GM23338 (cell line): Measurements from ENCODE around the gene ACOT13. TPM values are rescaled to one million over a fixed set of nuclear protein-coding genes. Genes with fewer than 3 reads are reported as not detected.
"Not testable (repeated sequence)": the region's sequence is repeated elsewhere in the genome, so short reads cannot be mapped to it uniquely, and the experiment has no call there.

Experiments used
- ATAC-seq: fragments of 200-7000 bp; cut with Tn5 transposase; 3 replicates; pipeline ENCODE4 v1.9.1; 2020
- DNase-seq: peaks from one replicate; pipeline ENCODE4 v3.0.0-alpha.2; 2015; ENCODE audit warnings: low spot score
- H2AFZ ChIP-seq: fragments of 200-600 bp; sonication (generic); 2 replicates; pipeline ENCODE4 v1.8.0; 2016; ENCODE audit warnings: antibody characterized with exemption, mild to moderate bottlenecking, moderate library complexity
- H3F3A ChIP-seq: fragments of 200-600 bp; sonication (generic); replicated peaks from 2 replicates; pipeline ENCODE4 v1.8.0; 2017; ENCODE audit warnings: antibody characterized with exemption, mixed run types, low read depth
- H3K27ac ChIP-seq: fragments of 200-600 bp; sonication (generic); 2 replicates; pipeline ENCODE4 v1.6.1; 2016; ENCODE audit warnings: low read depth
- H3K27me3 ChIP-seq: fragments of 200-600 bp; sonication (generic); 2 replicates; pipeline ENCODE4 v1.8.0; 2016; ENCODE audit warnings: mild to moderate bottlenecking, mixed run types, moderate library complexity; ENCODE audit not compliant: insufficient read depth
- H3K36me3 ChIP-seq: fragments of 200-600 bp; sonication (generic); 2 replicates; pipeline ENCODE4 v1.8.0; 2016; ENCODE audit warnings: mild to moderate bottlenecking; ENCODE audit not compliant: insufficient read depth
- H3K4me1 ChIP-seq: fragments of 200-600 bp; sonication (generic); 2 replicates; pipeline ENCODE4 v1.8.0; 2016; ENCODE audit warnings: mild to moderate bottlenecking, moderate library complexity; ENCODE audit not compliant: insufficient read depth
- H3K4me2 ChIP-seq: fragments of 200-600 bp; sonication (generic); 2 replicates; pipeline ENCODE4 v1.7.1; 2017; ENCODE audit warnings: mixed run types
- H3K4me3 ChIP-seq: fragments of 200-600 bp; sonication (generic); 2 replicates; pipeline ENCODE4 v1.6.1; 2016; ENCODE audit warnings: mixed run types
- H3K79me2 ChIP-seq: fragments of 200-600 bp; sonication (generic); replicated peaks from 2 replicates; pipeline ENCODE4 v1.8.0; 2017; ENCODE audit warnings: mild to moderate bottlenecking; ENCODE audit not compliant: insufficient read depth
- H3K9me2 ChIP-seq: fragments of 200-600 bp; sonication (generic); 2 replicates; pipeline ENCODE4 v1.8.0; 2017; ENCODE audit not compliant: insufficient read depth
- H4K20me1 ChIP-seq: fragments of 200-600 bp; sonication (generic); replicated peaks from 2 replicates; pipeline ENCODE4 v1.8.0; 2017; ENCODE audit warnings: mild to moderate bottlenecking; ENCODE audit not compliant: insufficient read depth
- H3K27ac Mint-ChIP-seq: 2 replicates; pipeline ENCODE4 v1.8.0; 2020; ENCODE audit warnings: inconsistent platforms, mild to moderate bottlenecking, moderate library complexity, mixed read lengths
- H3K27me3 Mint-ChIP-seq: 3 replicates; pipeline ENCODE4 v1.8.0; 2022; ENCODE audit warnings: low read depth, mild to moderate bottlenecking, moderate library complexity, mixed read lengths, inconsistent platforms; ENCODE audit not compliant: insufficient read depth, poor library complexity
- H3K36me3 Mint-ChIP-seq: 3 replicates; pipeline ENCODE4 v1.8.0; 2021; ENCODE audit warnings: low read depth, mild to moderate bottlenecking, inconsistent platforms, moderate library complexity, mixed read lengths
- H3K4me1 Mint-ChIP-seq: 3 replicates; pipeline ENCODE4 v1.8.0; 2020; ENCODE audit warnings: mild to moderate bottlenecking, inconsistent platforms, mixed read lengths
- H3K4me3 Mint-ChIP-seq: 3 replicates; pipeline ENCODE4 v1.8.0; 2021; ENCODE audit warnings: moderate library complexity, mild to moderate bottlenecking, inconsistent platforms, mixed read lengths
- H3K9me3 Mint-ChIP-seq: 3 replicates; pipeline ENCODE4 v1.8.0; 2020; ENCODE audit warnings: moderate library complexity, mild to moderate bottlenecking, inconsistent platforms, mixed read lengths
- CTCF ChIP-seq, 2 experiments: fragments of 200-600 bp in 1 of 2; sonication (generic) in 1 of 2; conservative IDR thresholded peaks; 2 replicates each; pipeline versions ENCODE4 v1.5.1 to v1.6.1; 2016 to 2017; ENCODE audit warnings: antibody characterized with exemption in 2 of 2, low read depth in 2 of 2, mild to moderate bottlenecking in 2 of 2, moderate library complexity in 1 of 2
- NANOG ChIP-seq: IDR thresholded peaks from 2 replicates; pipeline ENCODE4 v1.6.1; 2016; ENCODE audit warnings: antibody characterized with exemption, borderline replicate concordance
- STAT1 ChIP-seq: IDR thresholded peaks from one replicate; pipeline ENCODE4 v1.6.1; 2016; ENCODE audit warnings: antibody characterized with exemption; ENCODE audit not compliant: unreplicated experiment
- ZNF331 ChIP-seq: fragments of 250-450 bp; sonication (Bioruptor Pico); IDR thresholded peaks from 2 replicates; pipeline ENCODE4 v1.5.0; 2020; ENCODE audit warnings: low read depth, mild to moderate bottlenecking, moderate library complexity
- polyA plus RNA-seq: library from polyadenylated mRNA; unstranded; fragments of >200 nt; fragmentation: Nextera tagmentation; extraction: Ambion mirVana; gene quantifications from 2 replicates; pipeline ENCODE4 v1.2.1, GENCODE V29; 2016
- total RNA-seq: library from RNA; depleted of rRNA; stranded (reverse); fragments of >200 nt; shearing (Covaris generic); gene quantifications from 2 replicates; pipeline ENCODE4 v1.2.3, GENCODE V29; 2014
- TF ChIP-seq, protein P1 (sequence below): IDR thresholded peaks from one replicate; pipeline ENCODE4 v1.6.1; 2018; ENCODE audit warnings: antibody characterized with exemption; ENCODE audit not compliant: unreplicated experiment

The ACOT13 gene
- total and polyA plus RNA-seq, 2 experiments from 2014 or later, result 17.8 to 175 TPM

GRCh38 chr6:24734166-24734565 lies 67.3 kb downstream of the ACOT13 start (continued):
- TF ChIP-seq, protein P1, sequence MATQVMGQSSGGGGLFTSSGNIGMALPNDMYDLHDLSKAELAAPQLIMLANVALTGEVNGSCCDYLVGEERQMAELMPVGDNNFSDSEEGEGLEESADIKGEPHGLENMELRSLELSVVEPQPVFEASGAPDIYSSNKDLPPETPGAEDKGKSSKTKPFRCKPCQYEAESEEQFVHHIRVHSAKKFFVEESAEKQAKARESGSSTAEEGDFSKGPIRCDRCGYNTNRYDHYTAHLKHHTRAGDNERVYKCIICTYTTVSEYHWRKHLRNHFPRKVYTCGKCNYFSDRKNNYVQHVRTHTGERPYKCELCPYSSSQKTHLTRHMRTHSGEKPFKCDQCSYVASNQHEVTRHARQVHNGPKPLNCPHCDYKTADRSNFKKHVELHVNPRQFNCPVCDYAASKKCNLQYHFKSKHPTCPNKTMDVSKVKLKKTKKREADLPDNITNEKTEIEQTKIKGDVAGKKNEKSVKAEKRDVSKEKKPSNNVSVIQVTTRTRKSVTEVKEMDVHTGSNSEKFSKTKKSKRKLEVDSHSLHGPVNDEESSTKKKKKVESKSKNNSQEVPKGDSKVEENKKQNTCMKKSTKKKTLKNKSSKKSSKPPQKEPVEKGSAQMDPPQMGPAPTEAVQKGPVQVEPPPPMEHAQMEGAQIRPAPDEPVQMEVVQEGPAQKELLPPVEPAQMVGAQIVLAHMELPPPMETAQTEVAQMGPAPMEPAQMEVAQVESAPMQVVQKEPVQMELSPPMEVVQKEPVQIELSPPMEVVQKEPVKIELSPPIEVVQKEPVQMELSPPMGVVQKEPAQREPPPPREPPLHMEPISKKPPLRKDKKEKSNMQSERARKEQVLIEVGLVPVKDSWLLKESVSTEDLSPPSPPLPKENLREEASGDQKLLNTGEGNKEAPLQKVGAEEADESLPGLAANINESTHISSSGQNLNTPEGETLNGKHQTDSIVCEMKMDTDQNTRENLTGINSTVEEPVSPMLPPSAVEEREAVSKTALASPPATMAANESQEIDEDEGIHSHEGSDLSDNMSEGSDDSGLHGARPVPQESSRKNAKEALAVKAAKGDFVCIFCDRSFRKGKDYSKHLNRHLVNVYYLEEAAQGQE, result no peak
- no peak for TF ChIP-seq NANOG
- TF ChIP-seq ZNF331 (CRISPR knock-in tag), result no peak
- TF ChIP-seq STAT1, result no peak
- no peak for TF ChIP-seq CTCF (conservative IDR thresholded peaks at IDR 0.05; ENCODE audit: low read depth in 2 of 2)

DNA sequence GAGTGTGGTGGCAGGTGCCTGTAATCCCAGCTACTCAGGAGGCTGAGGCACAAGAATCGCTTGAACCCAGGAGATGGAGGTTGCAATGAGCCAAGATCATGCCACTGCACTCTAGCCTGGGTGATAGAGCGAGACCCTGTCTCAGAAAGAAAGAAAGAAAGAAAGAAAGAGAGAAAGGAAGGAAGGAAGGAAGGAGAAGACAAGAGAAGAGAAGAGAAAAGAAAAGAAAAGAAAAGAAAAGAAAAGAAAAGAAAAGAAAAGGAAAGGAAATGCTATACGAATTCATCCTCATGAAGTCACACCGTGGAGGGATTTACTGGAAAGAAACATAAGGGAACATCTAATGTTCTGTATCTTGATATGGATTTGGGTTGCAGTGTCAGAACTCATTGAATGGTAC lies 67.8 kb downstream of the ACOT13 start:
- H3K79me2 ChIP-seq, H3K4me1 Mint-ChIP-seq, H3K4me3 Mint-ChIP-seq, H3K4me1 ChIP-seq, H2AFZ ChIP-seq, ATAC-seq, H3K27ac Mint-ChIP-seq, H3K9me2 ChIP-seq, H3K4me3 ChIP-seq, H4K20me1 ChIP-seq, DNase-seq, H3F3A ChIP-seq, H3K27ac ChIP-seq, H3K27me3 Mint-ChIP-seq, H3K27me3 ChIP-seq, H3K4me2 ChIP-seq: not testable (repeated sequence)
- H3K36me3 ChIP-seq, result peaks cover 12% of the 10 kb centered on the region; the same call in 1 of the 2 replicates
- Mint-ChIP-seq H3K9me3 (peaks cover 32% of the 10 kb centered on the region), H3K36me3 (peaks cover 18% of the 10 kb centered on the region)

DNA sequence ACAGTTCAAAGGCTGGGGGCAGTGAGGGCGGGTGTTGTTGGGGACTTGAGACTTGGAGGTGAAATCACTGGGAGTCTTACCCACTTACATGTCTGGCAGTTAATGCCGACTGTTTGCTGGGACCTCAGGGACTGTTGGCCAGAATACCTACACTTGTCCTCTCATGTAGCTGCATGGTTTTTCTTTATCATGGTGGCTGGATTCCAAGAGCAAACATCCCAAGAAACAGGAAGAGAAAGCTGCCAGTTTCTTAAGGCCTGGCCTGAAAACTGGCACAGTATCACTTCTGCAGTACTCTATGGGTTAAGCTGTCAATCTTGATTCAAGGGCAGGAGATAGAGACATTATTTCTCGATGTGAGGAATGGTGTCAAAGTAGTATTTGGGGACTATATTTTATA lies 71.9 kb downstream of the ACOT13 start:
- no peaks in the 10 kb centered on the region for H3F3A ChIP-seq
- H3K9me2 ChIP-seq, result peaks cover 8% of the 10 kb centered on the region; the same call in 1 of the 2 replicates
- Mint-ChIP-seq H3K36me3 (no peaks in the 10 kb centered on the region), H3K9me3 (no peaks in the 10 kb centered on the region), H3K4me3 (no peak overlapping the region), H3K27ac (no peak overlapping the region), H3K27me3 (no peaks in the 10 kb centered on the region), H3K4me1 (no peaks in the 10 kb centered on the region)
- H3K4me3 ChIP-seq, result no peak overlapping the region
- no peak for DNase-seq
- H3K27me3 ChIP-seq, result no peaks in the 10 kb centered on the region
- H4K20me1 ChIP-seq, result no peaks in the 10 kb centered on the region
- H3K36me3 ChIP-seq, result no peaks in the 10 kb centered on the region
- no peak for ATAC-seq
- H3K4me1 ChIP-seq, result no peaks in the 10 kb centered on the region
- H3K27ac ChIP-seq, result no peak overlapping the region
- no peaks in the 10 kb centered on the region for H3K79me2 ChIP-seq
- no peak overlapping the region for H3K4me2 ChIP-seq
- peak overlapping the region; percentile 63 for H2AFZ ChIP-seq
- TF ChIP-seq, protein P1, result no peak
